Nephron progenitor cell (in vitro differentiated cells): ENCODE results near the gene KPTN.
A peak's percentile ranks its signal among the peaks of the same experiment; 100 is the strongest.

Experiments
- DNase-seq: peaks from one replicate; pipeline ENCODE4 v3.0.0; 2021
- H3K27ac Mint-ChIP-seq: 2 replicates; pipeline ENCODE4 v1.8.0; 2021; ENCODE audit warnings: mild to moderate bottlenecking, moderate library complexity, mixed read lengths
- H3K27me3 Mint-ChIP-seq: 2 replicates; pipeline ENCODE4 v1.8.0; 2021; ENCODE audit warnings: mild to moderate bottlenecking, low read depth, mixed read lengths; ENCODE audit not compliant: poor library complexity
- H3K36me3 Mint-ChIP-seq: 2 replicates; pipeline ENCODE4 v1.8.0; 2021; ENCODE audit warnings: low read depth, mixed read lengths
- H3K4me1 Mint-ChIP-seq: 2 replicates; pipeline ENCODE4 v1.8.0; 2021; ENCODE audit warnings: mixed read lengths
- H3K4me3 Mint-ChIP-seq: 2 replicates; pipeline ENCODE4 v1.8.0; 2021; ENCODE audit warnings: mild to moderate bottlenecking, moderate library complexity, mixed read lengths
- H3K9me3 Mint-ChIP-seq: 2 replicates; pipeline ENCODE4 v1.8.0; 2021; ENCODE audit warnings: mild to moderate bottlenecking, moderate library complexity, mixed read lengths
- CTCF ChIP-seq: fragments of 200-600 bp; sonication (generic); IDR thresholded peaks from 2 replicates; pipeline ENCODE4 v1.5.0; 2021; ENCODE audit warnings: antibody characterized with exemption

Gene KPTN

GRCh38 chr19:47503130-47503825 lies 19.3 kb upstream of the KPTN start:
- peaks cover 8% of the 10 kb centered on the region for H3K4me1 Mint-ChIP-seq
- no peak overlapping the region for H3K4me3 Mint-ChIP-seq
- H3K36me3 Mint-ChIP-seq = peaks cover 4% of the 10 kb centered on the region
- no peaks in the 10 kb centered on the region for H3K9me3 Mint-ChIP-seq
- DNase-seq = no peak
- H3K27ac Mint-ChIP-seq = peak overlapping the region; percentile 48
- TF ChIP-seq CTCF = no peak
- no peaks in the 10 kb centered on the region for H3K27me3 Mint-ChIP-seq

- Mint-ChIP-seq H3K4me1 (peaks cover 8% of the 10 kb centered on the region), H3K4me3 (no peak overlapping the region), H3K27ac (no peak overlapping the region), H3K36me3 (peaks cover 4% of the 10 kb centered on the region), H3K27me3 (no peaks in the 10 kb centered on the region), H3K9me3 (no peaks in the 10 kb centered on the region)
- no peak for DNase-seq
- no peak for TF ChIP-seq CTCF
Observed at GRCh38 chr19:47499863-47500830, 16.1 kb upstream of the KPTN start.

- Mint-ChIP-seq H3K27ac (no peak overlapping the region), H3K36me3 (peaks cover 4% of the 10 kb centered on the region), H3K4me1 (peaks cover 8% of the 10 kb centered on the region)
Observed at GRCh38 chr19:47499371-47499770, 15.4 kb upstream of the KPTN start.

GRCh38 chr19:47498561-47498960 lies 14.5 kb upstream of the KPTN start:
- no peaks in the 10 kb centered on the region for H3K9me3 Mint-ChIP-seq
- H3K27me3 Mint-ChIP-seq = no peaks in the 10 kb centered on the region
- H3K27ac Mint-ChIP-seq = peak overlapping the region; percentile 44
- DNase-seq = no peak
- H3K4me3 Mint-ChIP-seq = no peak overlapping the region
- no peak for TF ChIP-seq CTCF
- H3K4me1 Mint-ChIP-seq = peaks cover 9% of the 10 kb centered on the region
- peaks cover 4% of the 10 kb centered on the region for H3K36me3 Mint-ChIP-seq

More at GRCh38 chr19:47499371-47499770, 15.4 kb upstream of the KPTN start:
- TF ChIP-seq CTCF = no peak
- Mint-ChIP-seq H3K9me3 (no peaks in the 10 kb centered on the region), H3K4me3 (no peak overlapping the region), H3K27me3 (no peaks in the 10 kb centered on the region)
- DNase-seq = no peak

- no peak for DNase-seq
- Mint-ChIP-seq H3K27me3 (no peaks in the 10 kb centered on the region), H3K4me1 (peaks cover 13% of the 10 kb centered on the region), H3K36me3 (peaks cover 4% of the 10 kb centered on the region), H3K4me3 (no peak overlapping the region), H3K27ac (peak overlapping the region; percentile 48), H3K9me3 (no peaks in the 10 kb centered on the region)
- no peak for TF ChIP-seq CTCF
Observed at GRCh38 chr19:47497821-47498520, 14.0 kb upstream of the KPTN start.
